Hematopoietic multipotent progenitor cell treated with erythropoietin and hydrocortisone succinate and interleukin-3 and kit ligand, for 6 days (in vitro differentiated cells): ENCODE results near the gene HOOK2.

ENCODE experiments used
- DNase-seq: peaks from one replicate; pipeline ENCODE4 v3.0.0-alpha.2; 2015

The HOOK2 gene

DNA sequence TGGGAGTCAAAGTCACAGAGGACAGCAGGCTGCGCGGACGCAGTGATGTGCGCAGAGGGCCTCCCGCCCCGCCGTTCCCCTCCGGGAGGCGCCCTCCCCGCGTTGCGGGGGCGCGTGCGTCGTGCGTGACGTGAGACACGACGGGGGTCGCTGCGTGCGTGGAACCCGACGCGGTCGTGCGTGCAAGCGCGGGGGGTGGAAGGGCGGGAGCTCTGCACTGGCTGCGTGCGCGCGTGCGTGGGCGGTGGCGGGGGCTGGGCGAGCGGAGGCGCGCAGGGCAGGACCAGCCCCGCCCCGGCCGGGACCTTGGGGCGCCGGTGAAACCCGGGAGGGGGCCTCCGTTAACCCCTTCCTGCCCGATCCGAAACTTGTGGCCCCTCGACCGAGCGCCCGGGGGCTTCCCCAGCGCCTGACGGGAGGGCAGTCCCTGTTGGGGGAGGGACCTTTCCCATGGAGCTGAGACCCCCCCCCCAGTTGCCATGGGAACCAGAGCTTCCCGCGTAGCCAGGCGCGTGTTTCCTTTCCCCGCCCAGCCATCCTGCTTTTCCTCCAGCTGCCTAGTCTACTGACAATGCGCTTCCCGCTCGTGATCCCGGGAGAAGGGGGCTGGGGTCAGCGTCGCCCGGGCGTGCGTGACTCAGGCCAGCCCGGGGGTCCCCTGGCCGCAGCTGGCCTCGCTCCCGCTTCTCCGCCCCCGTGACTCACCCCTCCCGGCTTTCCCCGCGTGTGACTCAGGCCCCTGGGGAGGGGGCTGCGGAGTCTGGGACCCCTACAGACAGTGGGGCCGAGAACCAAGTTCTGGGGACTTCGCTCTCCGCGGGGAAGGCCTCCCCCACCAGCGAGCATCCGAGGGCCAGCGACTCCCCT, 7.3 kb upstream of the HOOK2 start:
- DNase-seq, result peak; percentile 82

- no peak for DNase-seq
Observed at GRCh38 chr19:12782174-12782423, 6.7 kb upstream of the HOOK2 start.

DNA sequence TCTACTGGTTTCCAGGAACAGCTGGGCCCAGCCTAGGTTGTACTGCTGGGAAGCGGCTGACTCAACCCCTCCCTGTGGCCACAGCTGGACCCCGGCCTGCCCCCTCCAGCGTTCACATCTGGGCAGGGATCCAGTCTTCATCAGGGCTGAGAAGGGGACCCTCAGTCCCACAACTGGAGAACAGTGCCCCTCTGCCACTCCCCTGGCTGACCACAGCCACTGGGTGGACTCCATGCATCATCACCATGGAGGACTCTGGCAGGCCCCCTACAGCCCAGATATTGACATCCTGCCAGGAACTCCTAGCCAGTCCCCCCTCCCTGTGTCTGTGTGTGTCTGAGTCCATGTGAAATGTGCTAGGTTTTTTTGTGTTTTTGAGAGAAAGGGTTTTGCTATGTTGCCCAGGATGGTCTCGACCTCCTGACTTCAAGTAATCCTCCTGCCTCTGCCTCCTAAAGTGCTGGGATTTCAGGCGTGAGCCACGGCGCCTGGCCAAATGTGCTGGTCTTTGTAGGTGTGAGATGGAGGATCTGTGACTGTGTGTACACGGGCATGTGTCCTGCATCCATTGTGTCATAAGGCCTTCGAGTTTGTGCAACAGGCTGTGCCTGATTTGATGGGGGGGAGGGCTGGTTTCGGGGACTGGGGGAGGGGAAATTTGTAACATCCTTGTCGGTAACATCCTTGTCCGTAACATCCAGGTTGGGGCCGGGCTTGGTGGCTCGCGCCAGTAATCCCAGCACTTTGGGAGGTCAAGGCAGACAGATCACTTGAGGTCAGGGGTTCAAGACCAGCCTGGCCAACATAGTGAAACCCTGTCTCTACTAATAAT, 4.0 kb upstream of the HOOK2 start:
- DNase-seq, result peak; percentile 75

GRCh38 chr19:12778905-12779161, 3.5 kb upstream of the HOOK2 start:
- DNase-seq, result no peak

DNA sequence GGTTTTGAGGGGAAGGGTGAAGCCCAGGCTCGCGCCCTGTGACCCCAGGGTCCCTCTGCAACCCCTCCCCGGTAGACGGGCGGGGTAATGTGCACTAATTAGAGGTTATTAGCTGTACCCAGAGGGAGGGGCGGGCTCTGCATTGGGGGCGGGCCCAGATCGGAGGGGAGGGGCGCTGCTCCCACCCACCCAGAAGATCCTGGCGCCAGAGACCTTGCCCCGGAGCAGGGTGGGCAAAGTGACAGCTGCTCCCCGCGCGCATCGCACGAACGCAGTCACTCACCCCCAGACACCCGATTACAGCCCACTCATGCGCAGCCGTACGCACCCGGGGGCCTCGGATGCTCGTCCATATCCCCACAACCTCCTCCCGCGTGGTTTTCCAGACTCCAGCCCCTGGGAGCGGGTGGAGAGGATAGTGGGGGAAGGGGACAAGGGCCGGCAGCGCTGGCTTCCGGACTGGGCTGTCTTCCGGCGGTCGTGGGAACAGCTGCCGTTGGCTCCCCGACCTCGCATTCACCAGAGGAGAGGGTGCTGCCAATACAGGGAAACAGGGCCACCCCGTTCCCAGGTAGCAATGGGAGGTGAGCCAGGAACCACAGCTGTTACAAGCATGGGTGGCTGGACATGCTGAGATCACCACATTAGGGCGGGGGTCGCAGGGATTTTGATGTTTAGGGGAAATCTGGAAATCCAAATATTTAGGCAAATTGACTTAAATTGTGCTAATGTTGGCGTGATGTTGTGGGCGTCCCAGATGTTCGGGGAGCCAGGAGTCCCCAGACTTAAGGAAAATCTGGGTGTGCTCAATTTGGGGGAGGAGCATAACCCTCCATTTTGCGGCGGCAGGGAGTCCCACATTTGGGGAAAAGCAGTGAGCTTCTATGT, 2.9 kb upstream of the HOOK2 start:
- DNase-seq, result peak; percentile 71

- peak; percentile 86 for DNase-seq
Observed at GRCh38 chr19:12777217-12778016, 2.1 kb upstream of the HOOK2 start.

GRCh38 chr19:12773571-12773970, 1.8 kb downstream of the HOOK2 start:
- DNase-seq, result peak; percentile 61

DNA sequence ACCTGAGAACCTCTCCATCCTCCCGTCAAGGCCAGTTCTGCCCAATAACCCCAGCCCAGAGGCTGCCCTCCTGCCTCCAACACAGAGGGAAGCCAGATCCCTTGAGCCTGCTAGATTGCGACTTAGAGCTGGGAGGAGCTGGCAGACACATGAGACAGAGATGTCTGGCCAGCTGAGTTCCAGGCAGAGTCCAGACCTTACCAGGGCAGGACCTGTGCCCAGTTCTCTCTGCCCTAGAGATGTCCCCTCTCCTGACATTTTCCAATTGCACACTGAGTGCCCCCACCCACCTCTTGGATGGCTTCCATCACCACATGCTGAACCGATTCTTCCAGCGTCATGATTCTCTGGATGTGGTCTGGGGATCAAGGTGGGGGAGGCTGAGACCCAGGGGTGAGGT, 3.0 kb downstream of the HOOK2 start:
- no peak for DNase-seq

DNA sequence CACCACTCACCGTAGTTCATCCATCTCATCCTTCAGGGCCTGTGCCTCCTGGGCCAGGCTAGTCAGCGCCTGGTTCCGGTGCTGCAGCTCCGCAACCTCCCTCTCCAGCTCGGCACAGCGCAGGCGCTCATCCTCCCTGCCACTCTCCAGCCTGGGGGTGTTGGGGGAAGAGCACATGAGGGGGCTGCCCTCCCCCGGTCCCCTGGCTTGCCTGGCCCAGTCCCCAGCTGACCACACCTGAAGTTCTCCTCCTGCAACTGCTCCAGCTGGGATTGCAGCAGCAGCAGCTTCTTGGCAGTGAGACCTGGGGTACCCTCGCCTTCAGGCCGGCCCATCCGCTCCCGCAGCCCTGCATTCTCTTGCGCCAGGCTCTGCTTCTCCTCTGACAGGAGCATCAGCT, 4.4 kb downstream of the HOOK2 start:
- DNase-seq, result no peak

- DNase-seq, result peak; percentile 47
Observed at GRCh38 chr19:12769689-12770088, 5.7 kb downstream of the HOOK2 start.

GRCh38 chr19:12767666-12768065, 7.7 kb downstream of the HOOK2 start:
- DNase-seq, result no peak

- DNase-seq, result no peak
Observed at GRCh38 chr19:12767150-12767549, 8.2 kb downstream of the HOOK2 start.

DNA sequence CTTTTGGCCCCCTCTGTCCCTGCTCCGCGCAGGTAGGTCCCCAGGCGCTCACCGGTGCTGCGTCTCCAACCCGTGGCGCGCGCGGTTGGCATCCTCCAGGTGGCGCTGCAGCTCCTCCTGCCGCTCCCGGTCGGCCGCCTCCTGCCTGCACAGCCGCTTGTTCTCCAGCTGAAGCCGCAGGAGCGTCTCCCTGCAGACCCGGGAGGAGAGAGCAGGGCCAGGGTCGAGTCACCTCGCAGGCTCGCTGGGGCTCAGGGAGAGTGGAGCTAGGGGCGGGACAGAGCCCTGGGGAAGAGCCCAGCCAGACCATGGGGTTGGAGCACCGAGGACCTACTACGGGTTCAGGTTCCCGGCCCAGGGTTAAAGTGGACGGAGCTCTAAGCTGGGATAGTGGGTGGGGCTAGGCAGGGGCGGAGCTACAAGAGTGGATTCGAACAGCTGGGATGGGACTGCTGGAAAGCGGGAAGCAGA, 9.3 kb downstream of the HOOK2 start:
- DNase-seq, result no peak

DNA sequence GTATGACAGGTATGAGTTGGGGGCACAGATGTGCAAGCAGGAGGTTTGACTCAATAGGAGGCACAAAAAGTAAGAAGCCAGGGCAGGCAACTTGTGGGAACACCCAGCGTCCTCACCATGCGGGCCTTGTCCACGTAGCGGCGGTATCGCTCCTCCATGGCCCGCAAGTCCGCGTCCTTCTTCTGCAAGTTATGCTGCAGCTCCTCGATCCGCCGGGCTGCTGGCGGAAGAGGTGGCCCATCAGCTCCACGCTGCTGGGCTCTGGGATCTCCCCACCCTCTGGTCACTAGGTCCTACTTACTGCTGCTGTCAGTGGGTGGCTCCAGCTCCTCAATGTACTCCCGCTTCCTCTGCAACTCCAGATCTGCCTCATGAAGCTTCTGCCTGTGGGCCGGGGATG, 10.7 kb downstream of the HOOK2 start:
- DNase-seq, result no peak

GRCh38 chr19:12763100-12763499, 12.3 kb downstream of the HOOK2 start:
- DNase-seq, result no peak

DNA sequence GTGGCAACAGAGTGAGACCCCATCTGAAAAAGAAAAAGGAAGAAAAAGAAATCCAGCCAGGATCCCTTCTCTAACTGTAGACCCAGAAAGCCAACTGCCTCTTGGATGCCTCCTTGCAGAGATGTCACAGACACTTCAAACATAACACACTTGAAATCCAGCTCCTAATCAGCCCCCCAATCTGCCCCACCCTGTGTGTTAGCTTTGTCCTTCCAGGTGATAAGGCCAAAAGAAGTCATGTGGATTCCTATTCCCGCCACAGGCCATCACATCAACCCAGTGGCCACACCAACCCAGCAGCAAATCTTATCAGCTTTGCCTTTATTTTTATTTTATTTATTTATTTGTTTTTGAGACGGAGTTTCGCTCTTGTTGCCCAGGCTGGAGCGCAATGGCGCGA, 15.7 kb downstream of the HOOK2 start:
- DNase-seq, result no peak

- peak; percentile 73 for DNase-seq
Observed at GRCh38 chr19:12757544-12758274, 17.6 kb downstream of the HOOK2 start.

DNA sequence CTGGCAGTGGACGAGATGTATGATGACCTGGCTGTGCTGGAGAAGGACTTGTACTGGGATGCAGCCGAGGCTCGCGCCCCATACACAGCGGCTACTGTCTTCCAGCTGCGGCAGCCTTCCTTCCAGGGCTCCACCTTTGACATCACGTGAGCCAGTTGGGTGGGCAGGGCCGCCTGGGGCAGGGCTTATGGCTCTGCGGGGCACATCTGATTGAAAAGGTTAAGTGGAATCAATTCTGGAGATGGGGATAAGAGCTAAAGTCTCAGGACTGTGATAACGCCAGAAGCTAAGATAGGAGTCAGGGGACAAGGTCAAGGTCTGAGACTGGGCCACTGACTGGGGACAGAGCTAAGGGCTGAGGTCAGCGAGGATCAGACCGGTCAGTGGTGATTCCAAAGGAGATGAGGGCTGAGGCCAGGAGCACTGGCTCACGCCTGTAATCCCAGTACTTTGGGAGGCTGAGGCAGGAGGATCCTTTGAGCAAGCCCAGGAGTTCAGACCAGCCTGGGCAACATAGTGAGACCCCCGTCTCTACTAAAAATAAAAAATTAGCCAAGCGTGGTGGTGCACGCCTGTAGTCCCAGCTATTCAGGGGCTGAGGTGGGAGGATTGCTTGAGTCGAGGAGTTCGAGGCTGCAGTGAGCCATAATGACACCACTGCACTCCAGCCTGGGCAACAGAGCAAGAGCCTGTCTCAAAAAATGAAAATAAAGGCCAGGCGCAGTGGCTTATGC, 19.0 kb downstream of the HOOK2 start:
- no peak for DNase-seq

DNA sequence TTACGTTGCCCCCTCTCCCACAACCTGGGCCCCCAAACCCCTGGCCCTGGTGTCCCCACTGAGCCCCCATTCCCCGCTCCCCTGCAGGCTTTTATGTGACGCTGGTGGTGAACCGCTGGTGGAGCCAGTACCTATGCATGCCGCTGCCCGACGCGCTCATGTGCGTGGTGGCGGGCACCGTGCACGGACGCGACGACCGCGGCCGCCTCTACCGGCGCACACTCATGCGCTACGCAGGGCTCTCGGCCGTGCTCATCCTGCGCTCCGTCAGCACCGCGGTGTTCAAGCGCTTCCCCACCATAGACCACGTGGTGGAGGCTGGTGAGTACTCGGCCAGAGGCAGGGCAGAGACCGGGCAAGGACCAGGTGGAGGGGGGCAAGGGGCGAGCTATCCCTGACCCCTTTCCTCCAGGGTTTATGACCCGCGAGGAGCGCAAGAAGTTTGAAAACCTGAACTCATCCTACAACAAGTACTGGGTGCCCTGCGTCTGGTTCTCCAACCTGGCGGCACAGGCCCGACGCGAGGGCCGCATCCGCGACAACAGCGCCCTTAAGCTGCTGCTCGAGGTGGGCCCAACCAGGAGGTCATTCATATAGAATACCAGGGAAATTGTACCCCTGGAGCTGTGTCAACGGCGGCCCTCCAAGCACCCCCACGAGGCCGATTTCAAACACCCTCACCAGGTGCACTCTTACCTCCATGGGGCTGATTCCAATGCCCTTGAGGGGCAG, 20.7 kb downstream of the HOOK2 start:
- no peak for DNase-seq

GRCh38 chr19:12752056-12752781, 23.1 kb downstream of the HOOK2 start:
- DNase-seq, result no peak
